SK-N-DZ (cell line): Measurements from ENCODE around the gene MYL6.
A peak's percentile ranks its signal among the peaks of the same experiment; 100 is the strongest.
"Not testable (repeated sequence)": the region's sequence is repeated elsewhere in the genome, so short reads cannot be mapped to it uniquely, and the experiment has no call there.

ENCODE experiments used
- DNase-seq: peaks from one replicate; pipeline ENCODE4 v3.0.0-alpha.2; 2015; ENCODE audit warnings: low spot score

The MYL6 gene

DNA sequence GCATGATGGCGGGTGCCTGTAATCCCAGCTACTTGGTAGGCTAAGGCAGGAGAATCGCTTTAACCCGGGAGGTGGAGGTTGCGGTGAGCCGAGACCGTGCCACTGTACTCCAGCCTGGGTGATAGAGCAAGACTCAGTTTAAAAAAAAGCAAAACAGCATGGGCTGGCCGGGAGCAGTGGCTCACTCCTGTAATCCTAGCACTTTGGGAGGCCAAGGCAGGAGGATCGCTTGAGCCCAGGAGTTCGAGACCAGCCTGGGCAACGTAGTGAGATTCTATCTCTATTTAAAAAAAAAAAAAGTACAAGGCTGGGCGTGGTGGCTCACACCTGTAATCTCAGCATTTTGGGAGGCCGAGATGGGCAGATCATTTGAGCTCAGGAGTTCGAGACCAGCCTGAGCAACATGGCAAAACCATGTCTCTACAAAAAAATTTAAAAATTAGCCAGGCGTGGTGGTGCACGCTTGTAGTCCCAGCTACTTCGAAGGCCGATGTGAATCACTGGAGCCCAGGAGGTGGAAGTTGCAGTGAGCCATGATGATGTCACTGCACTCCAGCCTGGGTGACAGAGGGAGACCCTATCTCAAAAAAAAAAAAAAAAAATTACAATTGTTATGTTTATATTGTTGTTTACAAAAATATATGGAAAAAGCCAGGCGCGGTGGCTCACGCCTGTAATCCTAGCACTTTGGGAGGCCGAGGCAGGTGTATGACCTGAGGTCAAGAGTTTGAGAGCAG, 1.5 kb upstream of the MYL6 start:
- not testable (repeated sequence) for DNase-seq

DNA sequence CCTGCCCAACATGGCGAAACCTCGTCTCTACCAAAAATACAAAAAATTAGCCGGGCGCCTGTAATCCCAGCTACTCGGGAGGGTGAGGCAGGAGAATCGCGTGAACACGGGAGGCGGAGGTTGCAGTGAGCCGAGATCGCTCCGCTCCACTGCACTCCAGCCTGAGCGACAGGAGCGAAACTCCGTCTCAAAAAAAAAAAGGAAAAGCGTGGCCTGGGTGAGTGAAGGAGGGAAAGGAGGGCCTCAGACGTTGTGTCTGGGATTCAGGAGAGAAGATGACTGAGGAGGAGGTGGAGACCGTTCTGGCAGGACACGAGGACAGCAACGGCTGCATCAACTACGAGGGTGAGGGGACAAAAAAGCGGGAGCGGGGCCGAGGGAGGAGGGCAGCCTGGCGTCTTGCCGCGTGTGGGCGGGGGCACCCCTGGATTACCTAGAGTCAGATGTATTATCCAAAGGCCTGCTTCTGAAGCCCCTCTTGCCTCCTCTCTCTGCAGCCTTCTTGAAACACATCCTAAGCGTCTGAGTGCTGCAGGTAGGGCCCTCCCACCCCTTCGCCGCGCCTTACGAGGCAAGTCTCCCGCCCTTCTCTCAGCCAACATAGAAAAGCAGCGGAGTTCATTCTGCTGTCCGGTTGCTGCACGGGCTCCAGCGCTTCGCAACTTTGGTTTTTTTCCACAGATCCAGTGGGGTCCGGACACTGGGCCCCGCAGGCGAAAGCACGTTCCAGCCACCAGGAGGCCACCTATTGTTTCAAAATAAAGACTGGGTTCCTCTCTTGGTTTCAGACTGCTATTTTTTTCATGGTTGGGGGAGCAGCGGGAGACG, 744 bp upstream of the MYL6 start:
- peak; percentile 88 for DNase-seq

DNA sequence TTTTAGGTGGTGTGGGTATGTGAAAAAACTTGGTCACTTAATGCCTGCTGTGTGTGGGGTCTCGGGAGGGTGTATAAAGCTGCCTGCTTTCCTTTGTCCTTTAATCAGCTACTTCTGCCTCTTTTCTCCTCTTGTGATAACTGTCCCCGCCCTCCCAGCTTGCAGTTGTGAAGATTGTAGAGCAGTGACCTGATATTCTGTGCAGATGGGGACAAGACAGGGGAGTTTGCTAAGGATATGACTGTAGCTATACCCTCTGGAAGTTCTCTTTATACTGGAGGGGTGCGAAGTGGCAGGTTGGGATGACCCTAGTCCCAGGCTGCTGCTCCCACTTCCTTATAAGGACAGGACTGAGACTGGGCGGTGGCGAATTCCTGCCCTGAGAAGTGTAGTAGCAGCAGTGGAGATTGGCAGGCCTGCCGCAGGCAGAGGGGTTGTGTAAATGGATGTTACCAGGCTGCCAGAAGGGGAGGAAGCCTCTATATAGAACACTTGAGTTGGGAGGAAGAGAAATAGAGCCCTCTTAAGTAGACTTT, 835 bp downstream of the MYL6 start:
- peak; percentile 76 for DNase-seq

DNA sequence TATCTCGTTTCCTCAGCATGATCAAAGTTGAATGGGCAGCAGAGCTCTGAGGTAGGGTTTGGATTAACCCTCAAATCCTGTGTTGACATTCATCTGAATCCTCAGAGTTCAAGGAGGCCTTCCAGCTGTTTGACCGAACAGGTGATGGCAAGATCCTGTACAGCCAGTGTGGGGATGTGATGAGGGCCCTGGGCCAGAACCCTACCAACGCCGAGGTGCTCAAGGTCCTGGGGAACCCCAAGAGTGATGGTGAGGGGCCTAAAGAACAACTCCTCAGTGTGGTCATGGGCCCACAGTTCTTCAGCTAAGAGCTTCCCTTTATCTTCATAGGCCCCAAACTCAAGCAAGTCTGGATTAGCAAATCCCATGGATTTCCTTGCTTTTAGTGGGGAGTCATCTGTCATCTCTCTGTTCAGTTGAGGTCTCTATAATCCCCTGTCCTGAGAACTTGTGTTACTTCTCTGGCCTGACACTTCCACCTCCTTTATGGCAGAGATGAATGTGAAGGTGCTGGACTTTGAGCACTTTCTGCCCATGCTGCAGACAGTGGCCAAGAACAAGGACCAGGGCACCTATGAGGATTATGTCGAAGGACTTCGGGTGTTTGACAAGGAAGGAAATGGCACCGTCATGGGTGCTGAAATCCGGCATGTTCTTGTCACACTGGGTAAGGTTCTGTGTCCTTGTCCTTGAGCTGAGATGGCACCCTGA, 1.5 kb downstream of the MYL6 start:
- no peak for DNase-seq

DNA sequence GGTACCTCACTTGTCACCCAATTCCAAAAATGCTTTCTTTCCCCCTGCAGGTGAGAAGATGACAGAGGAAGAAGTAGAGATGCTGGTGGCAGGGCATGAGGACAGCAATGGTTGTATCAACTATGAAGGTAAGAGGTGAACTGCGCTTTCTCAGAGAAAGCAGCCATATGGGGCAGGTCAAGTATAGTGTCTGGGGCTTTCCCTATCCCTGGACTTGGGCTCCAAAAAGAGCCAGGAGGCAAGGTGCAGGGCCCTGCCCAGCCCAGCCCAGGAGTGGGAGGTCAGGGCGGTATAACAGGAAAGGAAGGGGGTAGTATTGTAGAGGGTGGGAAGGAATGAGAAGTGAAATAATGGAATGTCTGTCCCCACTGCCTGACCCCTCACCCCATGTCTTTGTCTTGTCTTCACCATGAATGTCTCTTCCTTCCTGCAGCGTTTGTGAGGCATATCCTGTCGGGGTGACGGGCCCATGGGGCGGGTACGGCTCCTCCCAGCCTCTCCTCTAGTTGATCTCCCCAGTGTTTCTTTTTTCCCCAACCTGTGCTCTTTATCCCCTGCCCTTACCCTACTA, 2.1 kb downstream of the MYL6 start:
- DNase-seq, result no peak

DNA sequence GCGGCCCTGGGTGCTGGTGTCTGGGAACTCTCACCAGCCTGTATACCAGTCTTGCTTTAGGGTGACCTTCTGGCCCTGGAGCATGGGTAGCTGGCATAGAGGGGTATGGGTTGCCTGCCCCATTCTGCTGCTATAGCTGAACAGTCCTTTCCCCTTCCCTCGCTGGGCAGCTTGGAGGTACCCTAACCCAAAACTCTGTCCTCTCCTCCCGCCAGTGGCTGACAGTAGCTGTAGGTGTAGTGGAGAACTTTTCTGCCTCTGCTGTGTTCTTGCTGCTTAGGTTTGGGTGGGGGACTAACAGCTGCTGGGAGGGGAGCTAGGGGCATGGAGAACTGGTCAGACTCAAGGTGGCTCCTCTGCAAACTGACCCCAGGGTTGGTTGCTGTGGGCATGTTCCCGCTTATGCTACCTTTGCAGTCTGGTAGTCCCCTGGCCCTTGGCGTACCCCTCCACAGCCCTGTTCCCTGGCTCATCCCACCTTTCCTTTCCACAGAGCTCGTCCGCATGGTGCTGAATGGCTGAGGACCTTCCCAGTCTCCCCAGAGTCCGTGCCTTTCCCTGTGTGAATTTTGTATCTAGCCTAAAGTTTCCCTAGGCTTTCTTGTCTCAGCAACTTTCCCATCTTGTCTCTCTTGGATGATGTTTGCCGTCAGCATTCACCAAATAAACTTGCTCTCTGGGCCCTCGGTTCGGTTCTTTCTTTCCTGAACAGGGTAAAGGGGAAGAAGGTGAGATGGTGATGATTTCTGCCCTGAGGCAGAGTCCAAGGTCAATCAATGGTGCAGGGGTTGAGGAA, 2.9 kb downstream of the MYL6 start:
- DNase-seq, result no peak

DNA sequence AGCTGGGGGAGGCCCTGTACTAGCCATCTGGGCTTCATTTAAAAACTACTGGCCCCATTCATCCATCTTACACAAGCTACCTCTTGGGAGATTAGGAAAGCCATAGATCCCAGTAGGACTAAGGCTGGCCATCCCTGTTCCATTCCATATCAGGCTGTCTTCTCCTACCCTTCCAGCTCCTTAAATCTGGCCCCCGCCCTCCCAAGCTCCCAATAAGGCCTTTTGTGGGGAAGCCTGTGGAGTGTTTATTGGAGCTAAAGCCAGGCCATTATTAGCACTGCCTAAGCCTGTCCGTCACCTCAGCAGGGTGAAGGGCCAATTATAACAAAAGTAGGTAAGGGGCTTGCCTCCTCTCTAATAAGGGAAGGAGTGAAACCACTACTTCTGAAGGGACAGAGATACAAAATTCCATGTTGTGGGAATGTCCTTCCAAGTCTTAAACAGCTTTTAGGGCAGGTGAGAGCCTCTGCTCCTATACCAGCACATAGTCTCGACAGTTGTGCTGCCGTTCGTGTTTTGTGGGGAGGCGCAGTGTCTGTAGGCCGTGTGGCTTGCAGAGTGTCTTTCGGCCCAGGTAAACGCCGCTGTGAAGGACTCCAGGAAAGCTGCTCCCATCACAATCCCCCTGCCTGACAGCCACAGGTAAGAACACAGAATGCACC, 3.7 kb downstream of the MYL6 start:
- no peak for DNase-seq

DNA sequence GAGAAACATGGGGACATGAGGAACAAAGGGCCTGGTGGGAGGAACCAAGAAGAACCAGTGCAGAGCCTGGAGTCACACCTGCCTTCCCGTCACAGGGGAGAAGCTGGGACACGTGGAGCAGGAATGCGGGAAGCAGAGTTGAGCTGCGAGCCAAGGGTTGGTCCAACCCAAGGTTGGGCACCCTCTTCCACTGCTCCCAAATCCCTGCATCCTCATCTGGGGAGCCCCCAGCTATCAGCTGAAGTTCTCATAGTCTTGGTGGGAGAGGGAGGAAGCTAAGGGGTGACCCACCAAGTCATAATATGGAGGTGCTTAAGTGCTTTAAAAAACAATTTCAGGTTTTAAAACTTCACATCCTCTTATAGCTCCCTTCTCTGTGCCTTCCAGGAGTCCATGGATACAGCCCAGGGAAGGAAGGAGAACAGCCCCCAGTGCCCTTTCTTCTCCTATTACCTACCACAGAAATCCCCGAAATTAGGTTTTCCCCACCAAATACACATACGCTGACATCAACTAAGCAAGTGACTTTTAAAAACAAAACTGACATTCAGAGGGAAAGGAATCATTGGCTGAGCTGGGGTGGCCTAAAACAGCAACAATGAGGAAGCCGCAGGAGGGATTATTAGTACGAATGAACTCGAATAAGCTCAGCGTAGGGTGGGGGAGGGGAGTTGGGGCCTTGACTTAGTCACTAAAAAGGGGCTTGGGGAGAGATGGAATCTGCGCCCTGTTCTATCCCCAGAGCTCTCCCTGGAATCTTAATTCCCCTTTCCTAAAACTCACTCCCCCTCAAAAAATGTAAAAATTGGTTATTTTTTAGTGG, 4.5 kb downstream of the MYL6 start:
- no peak for DNase-seq

DNA sequence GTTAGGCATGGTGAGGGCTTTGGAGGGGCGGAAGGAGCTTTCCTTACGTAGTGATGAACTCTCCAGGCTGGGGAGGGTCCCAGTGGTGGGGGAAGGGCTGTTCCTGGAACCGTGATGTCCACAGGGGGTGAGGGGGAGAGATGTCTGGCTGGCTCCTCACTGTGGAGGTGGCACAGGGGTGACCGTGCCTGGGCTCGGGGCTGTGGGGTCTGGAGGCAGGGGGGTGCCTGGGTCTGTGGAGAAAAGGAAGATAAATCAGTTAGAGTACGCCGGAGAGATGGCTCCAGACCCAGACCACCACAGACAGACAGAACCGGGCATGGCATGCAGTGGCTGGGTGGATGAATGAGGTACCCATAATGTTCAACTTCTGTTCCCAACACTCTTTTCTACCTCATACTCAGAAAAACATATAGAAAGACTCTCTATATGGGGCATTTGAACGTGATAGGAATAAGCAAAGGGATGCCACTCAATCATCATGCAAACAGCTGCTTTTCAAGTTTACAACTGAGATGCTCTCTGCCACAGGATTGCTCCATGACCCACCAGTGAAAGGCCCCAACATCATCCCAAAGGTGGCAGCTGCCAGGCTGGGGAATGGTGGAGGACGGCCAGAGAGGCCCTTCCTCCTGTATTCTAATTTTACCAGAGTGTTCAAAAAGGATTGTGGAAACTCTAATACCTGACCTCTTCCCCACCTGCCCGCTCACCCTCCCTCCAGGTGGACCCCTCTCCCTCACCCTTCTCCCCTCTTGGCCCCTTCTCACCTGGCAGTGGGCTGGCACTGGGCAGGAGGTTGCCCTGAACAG, 5.6 kb downstream of the MYL6 start:
- DNase-seq, result no peak

DNA sequence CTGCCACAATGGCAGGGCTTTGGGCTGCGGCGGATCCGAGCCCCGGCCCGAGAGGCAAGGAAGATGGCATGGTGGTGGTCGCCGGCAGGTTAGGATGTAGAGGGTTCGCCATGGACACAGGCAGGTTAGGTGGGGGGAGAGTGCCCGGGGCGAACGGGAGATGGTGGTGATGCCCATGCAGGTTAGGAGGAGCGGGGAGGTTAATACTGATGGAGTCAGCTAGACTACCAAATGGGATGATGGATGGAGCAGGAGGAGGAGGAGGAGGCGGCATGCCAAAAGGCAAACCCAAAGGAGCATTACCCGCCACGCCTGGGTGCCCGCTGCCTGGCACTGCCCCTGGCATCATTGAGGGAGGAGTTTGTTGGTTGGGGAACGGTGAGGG, 6.2 kb downstream of the MYL6 start:
- no peak for DNase-seq

DNA sequence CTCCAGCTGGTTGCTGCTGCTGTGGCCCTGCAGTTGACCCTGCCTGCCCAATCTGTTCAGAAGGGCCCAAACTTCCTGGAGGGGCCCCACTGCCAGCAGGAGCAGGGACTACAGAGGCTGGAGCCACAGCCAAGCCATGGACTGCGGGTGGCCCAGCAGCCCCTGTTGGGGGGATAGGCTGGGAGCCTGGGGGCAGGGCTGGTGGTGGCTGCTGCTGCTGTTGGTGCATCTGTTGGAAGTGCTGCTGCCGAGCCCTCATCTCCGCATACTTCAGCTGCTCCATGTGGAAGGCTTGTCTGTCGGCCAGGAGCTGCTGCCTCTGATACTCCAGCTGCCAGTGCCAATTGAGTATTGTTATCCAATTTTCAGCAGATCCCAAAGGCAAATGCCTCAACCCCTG, 7.2 kb downstream of the MYL6 start:
- DNase-seq, result no peak

DNA sequence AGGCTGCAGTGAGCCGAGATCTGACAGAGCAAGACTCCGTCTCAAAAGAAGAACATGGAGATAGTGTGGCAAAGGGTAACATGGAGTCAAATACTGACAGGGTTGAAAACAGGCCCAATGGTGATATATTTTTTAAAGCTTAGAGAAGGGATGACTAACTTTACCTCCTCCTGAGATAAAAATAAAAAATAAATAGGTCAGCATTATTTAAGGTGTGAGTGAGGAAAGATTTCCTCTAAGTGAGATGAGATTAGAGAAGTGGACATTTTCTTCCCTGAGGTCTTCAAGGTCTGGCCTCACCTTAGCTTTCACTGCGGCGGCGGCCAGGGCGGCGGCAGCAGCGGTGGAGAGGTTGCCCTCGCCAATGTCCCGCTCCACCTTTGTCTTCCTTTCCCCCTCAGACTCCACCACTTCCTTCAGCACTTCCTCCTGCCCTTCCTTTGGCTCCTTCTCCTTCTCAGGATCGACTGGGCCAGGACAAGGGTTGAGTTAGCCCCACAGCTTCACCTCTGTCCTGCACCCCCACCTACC, 11.1 kb downstream of the MYL6 start:
- DNase-seq, result no peak

DNA sequence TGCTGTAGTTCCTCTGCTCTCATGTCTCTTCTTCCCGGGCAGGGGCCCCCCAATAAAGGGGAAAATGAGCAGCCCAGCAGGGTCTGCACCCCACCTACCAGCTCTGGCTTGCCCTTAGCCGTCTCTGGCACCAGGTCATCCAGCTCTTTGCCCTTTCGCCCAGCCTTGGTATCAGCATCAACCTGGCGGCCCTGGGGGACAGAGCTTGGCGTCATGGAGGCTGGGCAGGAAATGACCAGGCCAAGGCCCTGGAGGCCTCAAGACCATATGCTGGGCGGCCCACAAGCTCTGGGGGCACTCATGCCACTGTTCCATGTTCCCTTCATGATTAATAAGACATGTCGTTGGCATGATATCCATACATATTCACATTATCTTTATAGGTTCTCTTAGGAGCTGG, 14.7 kb downstream of the MYL6 start:
- no peak for DNase-seq

DNA sequence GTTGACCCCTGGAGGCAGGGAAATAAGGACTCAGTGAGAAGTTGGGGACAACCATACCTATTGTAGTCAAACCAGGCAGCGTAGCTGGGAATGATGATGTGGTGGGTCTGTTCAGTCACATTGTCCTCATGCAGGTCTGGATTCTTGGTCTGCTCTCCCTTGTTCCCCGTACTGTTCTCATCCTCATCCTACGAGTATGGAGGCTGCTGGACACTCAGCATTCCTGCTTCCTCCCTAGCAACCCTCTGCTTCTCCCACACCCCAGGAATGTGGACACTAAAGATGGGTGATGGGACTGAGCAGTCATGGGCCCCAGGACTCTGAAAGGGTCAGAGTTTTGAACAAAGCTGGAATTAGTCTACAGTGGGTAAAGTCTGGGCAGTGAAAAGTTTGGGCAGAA, 20.2 kb downstream of the MYL6 start:
- DNase-seq, result no peak

DNA sequence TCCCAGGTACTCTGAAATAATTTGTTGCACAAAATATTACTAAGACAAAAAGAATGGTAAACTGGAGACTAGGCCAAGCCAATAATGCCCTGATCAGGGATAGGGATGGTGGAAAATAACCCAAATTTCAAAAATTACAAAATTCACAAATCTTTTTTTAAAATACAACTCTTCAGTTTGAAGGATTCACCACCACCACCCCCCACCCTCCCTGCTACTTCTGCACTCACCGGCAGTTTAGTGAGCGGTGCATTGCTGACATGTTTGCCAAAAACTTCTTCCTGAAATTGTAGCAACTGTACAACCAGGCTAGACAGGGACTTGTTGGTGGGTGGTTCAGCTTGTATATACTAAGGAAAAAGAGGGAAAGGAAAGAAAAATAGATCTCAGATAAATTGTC, 28.8 kb downstream of the MYL6 start:
- no peak for DNase-seq

DNA sequence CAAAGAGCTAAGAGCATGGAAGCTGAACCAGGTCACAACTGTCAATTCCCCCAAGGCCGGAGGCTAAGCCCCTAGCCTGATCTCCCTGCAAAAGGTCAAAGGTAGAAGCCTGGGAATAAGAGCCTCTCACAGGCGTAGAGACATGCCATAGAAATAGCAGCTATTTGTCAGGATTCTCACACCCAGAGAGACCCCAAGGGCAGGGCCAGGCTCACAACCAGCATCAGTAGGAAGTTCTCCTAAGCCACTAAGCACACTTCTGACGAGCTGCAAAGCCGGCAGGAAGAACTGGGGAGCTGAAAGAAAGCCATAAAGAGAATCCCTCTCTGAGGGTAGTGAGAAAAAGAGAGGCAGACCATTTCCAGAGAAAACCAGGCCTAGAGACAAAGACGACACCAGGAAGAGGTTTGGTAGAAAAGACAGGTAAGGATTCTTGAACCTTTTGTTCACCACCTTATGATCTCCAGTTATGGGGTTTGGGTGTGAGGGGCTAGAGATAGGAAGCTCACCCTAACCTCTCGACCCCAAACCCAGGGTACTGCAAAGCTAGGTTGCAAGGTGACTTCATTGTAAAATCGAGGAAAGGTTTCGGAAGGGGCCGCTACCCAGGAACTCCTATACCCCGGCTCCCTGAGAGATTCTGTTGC, 30.1 kb downstream of the MYL6 start:
- no peak for DNase-seq

DNA sequence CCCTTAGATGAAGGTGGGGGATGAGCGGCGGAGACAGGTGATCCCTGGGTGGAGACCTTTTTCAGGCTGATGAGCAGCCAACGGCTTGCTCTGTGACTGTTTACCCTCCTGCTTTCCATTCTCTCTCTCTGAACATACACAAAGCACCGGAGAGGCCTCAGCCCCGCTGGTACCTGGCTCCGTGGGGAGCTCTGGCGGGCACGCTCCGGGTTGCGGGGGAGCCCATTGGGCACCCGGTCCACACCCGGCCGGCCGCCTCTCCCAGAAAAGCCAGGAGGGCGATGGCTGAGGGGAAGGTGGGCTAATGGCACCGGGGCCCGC, 30.6 kb downstream of the MYL6 start:
- no peak for DNase-seq
